COLO668 (cell line): ENCODE data around the gene GABRG3.
A peak's percentile ranks its signal among the peaks of the same experiment; 100 is the strongest.

Experiments used
- DNase-seq: peaks from one replicate; lab custom pipeline; 2025; ENCODE audit not compliant: unreplicated experiment; lab: John Stamatoyannopoulos, UW

GABRG3 gene

GRCh38 chr15:27550635-27551034 is 579.7 kb downstream of the GABRG3 start:
- DNase-seq: no peak

GRCh38 chr15:27561816-27562215 is 590.8 kb downstream of the GABRG3 start:
- no peak for DNase-seq

- DNase-seq: no peak
These were observed 592.9 kb downstream of the GABRG3 start for GRCh38 chr15:27563765-27564370.

GRCh38 chr15:27564656-27565055 is 593.7 kb downstream of the GABRG3 start:
- no peak for DNase-seq

GRCh38 chr15:27570746-27571145 is 599.8 kb downstream of the GABRG3 start:
- DNase-seq: no peak

GRCh38 chr15:27573805-27574485 is 603.0 kb downstream of the GABRG3 start:
- no peak for DNase-seq

- DNase-seq: no peak
These were observed 603.6 kb downstream of the GABRG3 start for GRCh38 chr15:27574541-27575054.

GRCh38 chr15:27575521-27575920 is 604.5 kb downstream of the GABRG3 start:
- DNase-seq: no peak

- no peak for DNase-seq
These were observed 605.6 kb downstream of the GABRG3 start for GRCh38 chr15:27576576-27576975.

GRCh38 chr15:27579738-27580137 is 608.8 kb downstream of the GABRG3 start:
- DNase-seq: no peak

- DNase-seq: no peak
These were observed 611.9 kb downstream of the GABRG3 start for GRCh38 chr15:27582726-27583410.

GRCh38 chr15:27583651-27584050 is 612.7 kb downstream of the GABRG3 start:
- DNase-seq: no peak

- DNase-seq: no peak
These were observed 614.2 kb downstream of the GABRG3 start for GRCh38 chr15:27585041-27585640.

GRCh38 chr15:27587810-27588209 is 616.8 kb downstream of the GABRG3 start:
- no peak for DNase-seq

- DNase-seq: peak; percentile 72
These were observed 618.3 kb downstream of the GABRG3 start for GRCh38 chr15:27589260-27589659.

GRCh38 chr15:27589782-27590181 is 618.8 kb downstream of the GABRG3 start:
- DNase-seq: no peak
